ENCODE data around the gene CTNND2. TPM values are rescaled to one million over a fixed set of nuclear protein-coding genes. Genes with fewer than 3 reads are reported as not detected.

CTNND2 gene
- total and polyA plus RNA-seq, 10 donors = 0.93 to 51.0 (median 21.5) TPM

GRCh38 chr5:11894992-11895391 lies 9.3 kb downstream of the CTNND2 start:
- H3K4me3 ChIP-seq = no peak overlapping the region
- no peaks in the 10 kb centered on the region for H3K4me1 ChIP-seq
- WGBS, 5 donors = 70 to 75% (median 72%) methylated on average over 5 of the region's 5 CpGs
- no peaks in the 10 kb centered on the region for H3K27me3 ChIP-seq (replicated peaks in 1 of 7)
- peaks cover 0 to 30% (median 15%) of the 10 kb centered on the region in 8 donors for H3K9me3 ChIP-seq
- intact Hi-C loops (cut with DNase I; ENCODE audit: low total_unique reads) = no loop called here
- H3K36me3 ChIP-seq = no peaks in the 10 kb centered on the region
- DNase-seq = no peak
- TF ChIP-seq POLR2A (IDR thresholded peaks at IDR 0.05) = no peak
- TF ChIP-seq CTCF (IDR thresholded peaks at IDR 0.05 in 8 of 11, conservative IDR thresholded peaks at IDR 0.05 in 3 of 11) = no peak
- no peak for TF ChIP-seq POLR2AphosphoS5 (IDR thresholded peaks at IDR 0.05)
- no peak overlapping the region for H3K27ac ChIP-seq

GRCh38 chr5:11892832-11893231 lies 11.4 kb downstream of the CTNND2 start:
- no peaks in the 10 kb centered on the region for H3K27me3 ChIP-seq (replicated peaks in 1 of 7)
- peaks cover 0 to 28% (median 14%) of the 10 kb centered on the region in 8 donors for H3K9me3 ChIP-seq
- H3K4me3 ChIP-seq = no peak overlapping the region
- intact Hi-C loops (cut with DNase I; ENCODE audit: low total_unique reads) = no loop called here
- no peak for TF ChIP-seq CTCF (IDR thresholded peaks at IDR 0.05 in 8 of 11, conservative IDR thresholded peaks at IDR 0.05 in 3 of 11)
- TF ChIP-seq POLR2AphosphoS5 (IDR thresholded peaks at IDR 0.05) = no peak
- TF ChIP-seq POLR2A (IDR thresholded peaks at IDR 0.05) = no peak
- 82 to 87% (median 86%) methylated on average over 6 of the region's 6 CpGs for WGBS, 5 donors
- H3K4me1 ChIP-seq = no peaks in the 10 kb centered on the region
- no peaks in the 10 kb centered on the region for H3K36me3 ChIP-seq
- DNase-seq = no peak
- no peak overlapping the region for H3K27ac ChIP-seq

DNA sequence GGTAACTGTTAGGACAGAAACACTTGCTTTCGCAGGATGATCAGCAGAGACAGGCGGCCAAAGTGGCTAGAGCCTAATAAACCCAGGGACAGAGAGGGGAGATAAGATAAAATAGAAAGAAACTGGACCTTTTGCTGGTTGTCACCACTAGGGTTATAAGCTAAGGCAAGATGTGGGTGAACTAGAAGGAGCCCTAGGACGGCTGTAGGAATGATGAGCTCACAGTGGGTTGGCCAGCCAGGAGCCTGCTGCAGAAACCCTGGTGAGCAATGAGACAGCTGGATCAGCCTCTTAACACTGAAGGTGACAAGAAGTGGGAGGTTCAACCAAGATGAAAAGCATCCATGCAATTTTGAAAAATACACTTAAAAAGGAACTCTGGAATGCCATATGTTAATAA lies 13.5 kb downstream of the CTNND2 start:
- peaks cover 0 to 9% (median 0%) of the 10 kb centered on the region in 8 donors for H3K9me3 ChIP-seq
- H3K27me3 ChIP-seq (replicated peaks in 1 of 7) = no peaks in the 10 kb centered on the region
- H3K27ac ChIP-seq = no peak overlapping the region
- DNase-seq = no peak
- no peak overlapping the region for H3K4me3 ChIP-seq
- 58 to 73% (median 70%) methylated on average over 3 of the region's 3 CpGs for WGBS, 5 donors
- H3K4me1 ChIP-seq = no peaks in the 10 kb centered on the region
- intact Hi-C loops (cut with DNase I; ENCODE audit: low total_unique reads) = no loop called here
- H3K36me3 ChIP-seq = no peaks in the 10 kb centered on the region
- no peak for TF ChIP-seq POLR2AphosphoS5 (IDR thresholded peaks at IDR 0.05)

DNA sequence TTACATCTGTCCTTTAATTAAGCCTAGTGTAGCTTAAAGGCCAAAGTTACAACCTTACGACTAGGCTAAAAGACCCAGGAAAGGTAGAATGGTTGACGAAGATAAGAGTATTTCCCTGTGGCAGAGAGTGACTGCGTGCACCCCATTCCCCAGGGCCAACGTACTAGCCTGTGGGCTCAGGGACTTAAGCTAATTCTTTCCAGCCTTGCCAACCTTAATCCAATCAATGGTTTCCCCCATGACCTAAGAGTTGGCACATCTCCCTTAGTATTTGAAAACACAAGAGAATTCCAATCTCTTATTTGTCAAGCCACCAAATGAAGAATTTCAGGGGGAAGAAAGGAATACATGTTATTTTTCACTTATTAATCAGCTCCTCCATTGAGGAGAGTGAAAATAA lies 16.0 kb downstream of the CTNND2 start:
- Histone ChIP-seq H3K4me3 (no peak overlapping the region), H3K27ac (no peak overlapping the region), H3K36me3 (no peaks in the 10 kb centered on the region), H3K9me3 (peaks cover 0 to 19% (median 3%) of the 10 kb centered on the region in 8 donors), H3K4me1 (no peaks in the 10 kb centered on the region), H3K27me3 (replicated peaks in 1 of 7) (no peaks in the 10 kb centered on the region)
- WGBS, 5 donors = 85 to 91% (median 91%) methylated on average over 4 of the region's 4 CpGs
- intact Hi-C loops (cut with DNase I; ENCODE audit: low total_unique reads) = no loop called here
- TF ChIP-seq POLR2AphosphoS5 (IDR thresholded peaks at IDR 0.05) (no peak), POLR2A (IDR thresholded peaks at IDR 0.05) (no peak)
- no peak for DNase-seq

DNA sequence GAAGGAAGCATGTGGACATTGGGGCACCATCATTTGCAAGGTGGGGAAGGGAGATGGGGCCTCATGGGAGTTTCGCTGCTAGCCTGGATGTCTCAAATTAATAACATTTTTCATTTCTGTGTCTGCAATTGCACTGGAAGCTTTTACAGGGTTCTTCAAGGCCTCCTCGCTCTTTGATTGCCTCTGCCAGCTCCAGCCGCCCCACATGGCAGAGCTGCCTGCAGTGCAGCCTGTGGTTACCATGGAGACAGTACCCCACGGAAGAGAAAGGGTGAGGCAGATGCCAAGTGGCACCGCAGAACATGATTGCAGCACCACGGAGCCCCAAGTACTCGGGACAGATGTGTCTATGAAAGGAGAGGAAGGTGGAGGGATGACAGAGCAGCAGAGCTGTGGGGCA lies 25.4 kb downstream of the CTNND2 start:
- Histone ChIP-seq H3K4me1 (no peaks in the 10 kb centered on the region), H3K9me3 (peaks cover 0 to 25% (median 6%) of the 10 kb centered on the region in 8 donors), H3K4me3 (no peak overlapping the region), H3K27me3 (replicated peaks in 1 of 7) (no peaks in the 10 kb centered on the region), H3K36me3 (no peaks in the 10 kb centered on the region), H3K27ac (no peak overlapping the region)
- intact Hi-C loops (cut with DNase I; ENCODE audit: low total_unique reads) = no loop called here
- WGBS, 5 donors = 68 to 83% (median 78%) methylated on average over 7 of the region's 7 CpGs
- TF ChIP-seq POLR2A (IDR thresholded peaks at IDR 0.05) = no peak
- TF ChIP-seq POLR2AphosphoS5 (IDR thresholded peaks at IDR 0.05) = no peak
- TF ChIP-seq CTCF (IDR thresholded peaks at IDR 0.05 in 8 of 11, conservative IDR thresholded peaks at IDR 0.05 in 3 of 11) = no peak
- DNase-seq = no peak
